PFSK-1 (cell line): Measurements from ENCODE around the gene HRC. TPM values are rescaled to one million over a fixed set of nuclear protein-coding genes. Genes with fewer than 3 reads are reported as not detected.

Experiments used
- FOXP2 ChIP-seq: optimal IDR thresholded peaks from 2 replicates; pipeline ENCODE3; 2011; ENCODE audit warnings: borderline replicate concordance, control low read depth, inconsistent platforms; ENCODE audit not compliant: insufficient read depth; ENCODE audit errors: extremely low read length, extremely low read depth
- POLR2AphosphoS5 ChIP-seq: IDR thresholded peaks from 2 replicates; pipeline ENCODE4 v1.6.1; 2012; ENCODE audit warnings: low read depth, mild to moderate bottlenecking, control low read depth, low read length, moderate library complexity
- REST ChIP-seq, 2 experiments: IDR thresholded peaks; 2 replicates each; pipeline versions ENCODE4 v1.6.1 to v1.8.0; 2011 to 2012; ENCODE audit warnings: low read depth in 2 of 2, low read length in 2 of 2, control low read depth in 1 of 2, inconsistent platforms in 1 of 2, mild to moderate bottlenecking in 1 of 2, moderate library complexity in 1 of 2; ENCODE audit not compliant: insufficient read depth in 1 of 2
- SIN3A ChIP-seq: IDR thresholded peaks from 2 replicates; pipeline ENCODE4 v1.6.1; 2012; ENCODE audit warnings: mild to moderate bottlenecking, low read length, moderate library complexity, borderline replicate concordance; ENCODE audit not compliant: insufficient read depth
- TAF1 ChIP-seq: IDR thresholded peaks from 2 replicates; pipeline ENCODE4 v1.6.1; 2012; ENCODE audit warnings: low read length, control low read depth, borderline replicate concordance; ENCODE audit not compliant: insufficient read depth
- polyA plus RNA-seq: library from polyadenylated mRNA; unstranded; fragments of >200 nt; gene quantifications from one replicate; pipeline ENCODE4 v1.2.1, GENCODE V29; 2012; ENCODE audit warnings: low read depth, missing spikeins; ENCODE audit not compliant: insufficient read length

HRC gene, protein sequence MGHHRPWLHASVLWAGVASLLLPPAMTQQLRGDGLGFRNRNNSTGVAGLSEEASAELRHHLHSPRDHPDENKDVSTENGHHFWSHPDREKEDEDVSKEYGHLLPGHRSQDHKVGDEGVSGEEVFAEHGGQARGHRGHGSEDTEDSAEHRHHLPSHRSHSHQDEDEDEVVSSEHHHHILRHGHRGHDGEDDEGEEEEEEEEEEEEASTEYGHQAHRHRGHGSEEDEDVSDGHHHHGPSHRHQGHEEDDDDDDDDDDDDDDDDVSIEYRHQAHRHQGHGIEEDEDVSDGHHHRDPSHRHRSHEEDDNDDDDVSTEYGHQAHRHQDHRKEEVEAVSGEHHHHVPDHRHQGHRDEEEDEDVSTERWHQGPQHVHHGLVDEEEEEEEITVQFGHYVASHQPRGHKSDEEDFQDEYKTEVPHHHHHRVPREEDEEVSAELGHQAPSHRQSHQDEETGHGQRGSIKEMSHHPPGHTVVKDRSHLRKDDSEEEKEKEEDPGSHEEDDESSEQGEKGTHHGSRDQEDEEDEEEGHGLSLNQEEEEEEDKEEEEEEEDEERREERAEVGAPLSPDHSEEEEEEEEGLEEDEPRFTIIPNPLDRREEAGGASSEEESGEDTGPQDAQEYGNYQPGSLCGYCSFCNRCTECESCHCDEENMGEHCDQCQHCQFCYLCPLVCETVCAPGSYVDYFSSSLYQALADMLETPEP
- not detected for polyA plus RNA-seq

GRCh38 chr19:49155005-49155819 lies at the start of gene HRC:
HRC (minus strand) TSS chr19:49155396; CDS start chr19:49155237, 159 bp downstream.
- TF ChIP-seq FOXP2 (no peak), SIN3A (no peak), TAF1 (no peak), POLR2AphosphoS5 (no peak), REST (IDR thresholded peaks at IDR 0.05; ENCODE audit: insufficient read depth in 1 of 2, low read depth in 2 of 2, low read length in 2 of 2) (no peak)

DNA sequence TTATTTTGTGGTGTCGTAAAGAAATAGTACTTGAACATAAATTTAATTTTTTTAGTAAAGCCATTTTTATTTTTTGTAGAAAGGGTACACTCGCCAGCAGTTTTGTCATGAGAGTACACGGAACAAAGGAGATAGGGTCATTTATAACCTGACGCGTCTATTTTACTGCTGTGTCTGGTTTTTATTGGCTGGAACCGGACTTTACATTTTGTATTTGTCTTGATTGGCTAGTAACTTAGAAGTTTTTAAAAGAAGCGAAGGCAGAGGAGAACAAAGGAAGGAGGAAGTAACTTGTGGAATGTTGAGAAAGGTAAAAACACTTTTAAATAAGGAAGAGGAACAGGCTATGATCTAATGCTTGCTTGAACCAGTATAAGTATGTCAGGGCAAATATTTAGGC lies 45.8 kb upstream of the HRC start:
- no peak for TF ChIP-seq FOXP2
- TF ChIP-seq SIN3A: no peak
- TF ChIP-seq TAF1: no peak
- no peak for TF ChIP-seq POLR2AphosphoS5
- TF ChIP-seq REST (IDR thresholded peaks at IDR 0.05; ENCODE audit: insufficient read depth in 1 of 2, low read depth in 2 of 2, low read length in 2 of 2): no peak

- TF ChIP-seq POLR2AphosphoS5 (no peak), REST (IDR thresholded peaks at IDR 0.05; ENCODE audit: insufficient read depth in 1 of 2, low read depth in 2 of 2, low read length in 2 of 2) (no peak), TAF1 (no peak), SIN3A (no peak), FOXP2 (no peak)
Measured at GRCh38 chr19:49200238-49200862, 45.2 kb upstream of the HRC start.

- TF ChIP-seq REST (IDR thresholded peaks at IDR 0.05; ENCODE audit: insufficient read depth in 1 of 2, low read depth in 2 of 2, low read length in 2 of 2) (no peak), FOXP2 (no peak), TAF1 (no peak), POLR2AphosphoS5 (no peak)
Measured at GRCh38 chr19:49196527-49197240, 41.5 kb upstream of the HRC start.
